Lung (tissue), 12 donors: ENCODE measurements around the gene RADIL. TPM values are rescaled to one million over a fixed set of nuclear protein-coding genes. Genes with fewer than 3 reads are reported as not detected.

ENCODE experiments used
- ATAC-seq: fragments of 200-7000 bp; cut with Tn5 transposase; one replicate; pipeline ENCODE4 v1.9.1; 2020; ENCODE audit warnings: moderate number of reproducible peaks; ENCODE audit not compliant: insufficient read depth, low FRiP score
- DNase-seq, 3 donors: peaks; one replicate each; pipeline ENCODE4 v3.0.0-alpha.2; 2013 to 2017
- H3K27ac ChIP-seq, 2 donors: one replicate each; pipeline ENCODE4 v1.5.1; 2013; ENCODE audit warnings: mild to moderate bottlenecking in 2 of 2, moderate library complexity in 2 of 2, control low read depth in 1 of 2, inconsistent platforms in 1 of 2, low read depth in 1 of 2, low read length in 1 of 2
- H3K27me3 ChIP-seq, 3 donors: one replicate each; pipeline ENCODE4 v1.5.1; 2013; ENCODE audit warnings: low read length in 2 of 3; ENCODE audit not compliant: control insufficient read depth in 3 of 3, insufficient read depth in 3 of 3
- H3K36me3 ChIP-seq, 4 donors: one replicate each; pipeline ENCODE4 v1.5.1; 2013; ENCODE audit warnings: low read length in 4 of 4, mild to moderate bottlenecking in 1 of 4, moderate library complexity in 1 of 4; ENCODE audit not compliant: control insufficient read depth in 4 of 4, insufficient read depth in 4 of 4
- H3K4me1 ChIP-seq, 5 donors: one replicate each; pipeline ENCODE4 v1.5.1; 2013; ENCODE audit warnings: low read length in 5 of 5, mild to moderate bottlenecking in 2 of 5, moderate library complexity in 1 of 5; ENCODE audit not compliant: control insufficient read depth in 5 of 5, insufficient read depth in 5 of 5
- H3K4me3 ChIP-seq: one replicate; pipeline ENCODE4 v1.5.1; 2013; ENCODE audit warnings: mild to moderate bottlenecking, control low read depth, moderate library complexity
- H3K9ac ChIP-seq, 2 donors: one replicate each; pipeline ENCODE4 v1.5.1; 2013; ENCODE audit warnings: low read length in 2 of 2, control low read depth in 1 of 2; ENCODE audit not compliant: insufficient read depth in 1 of 2
- H3K9me3 ChIP-seq, 4 donors: one replicate each; pipeline ENCODE4 v1.5.1; 2013; ENCODE audit warnings: low read length in 3 of 4, mild to moderate bottlenecking in 1 of 4, moderate library complexity in 1 of 4; ENCODE audit not compliant: control insufficient read depth in 4 of 4, insufficient read depth in 3 of 4
- WGBS, 2 donors: extraction: QIAGEN DNeasy Blood & Tissue Kit; methylation state at CpG; one replicate each; pipeline ENCODE4 v1.1.7; 2013; 5-methylcytosine and 5-hydroxymethylcytosine counted together
- polyA plus RNA-seq, 2 donors: library from polyadenylated mRNA; stranded (reverse); fragments of 200-250 nt; gene quantifications; one replicate each; pipeline ENCODE4 v1.2.1, GENCODE V29; 2013
- total RNA-seq, 2 donors: library from RNA; depleted of rRNA in 1 of 2; stranded (reverse); fragments of >200 nt in 1 of 2; gene quantifications; one replicate each; pipeline ENCODE4 v1.2.1, GENCODE V29; 2014 to 2021
- TF ChIP-seq, protein P1 (sequence below): IDR thresholded peaks from 2 replicates; pipeline ENCODE4 v1.5.1; 2012; ENCODE audit warnings: mild to moderate bottlenecking; ENCODE audit errors: control extremely low read depth, extremely low read depth
- donor health status: control.
- donor health status: control.
- donor health status: Bipolar disorder and iron deficiency.
- donor health status: healthy.
- donor health status: DM: yes; HTN: yes; CAD: no.

Gene RADIL
- total and polyA plus RNA-seq, 4 donors: 3.7 to 9.3 (median 6.3) TPM

DNA sequence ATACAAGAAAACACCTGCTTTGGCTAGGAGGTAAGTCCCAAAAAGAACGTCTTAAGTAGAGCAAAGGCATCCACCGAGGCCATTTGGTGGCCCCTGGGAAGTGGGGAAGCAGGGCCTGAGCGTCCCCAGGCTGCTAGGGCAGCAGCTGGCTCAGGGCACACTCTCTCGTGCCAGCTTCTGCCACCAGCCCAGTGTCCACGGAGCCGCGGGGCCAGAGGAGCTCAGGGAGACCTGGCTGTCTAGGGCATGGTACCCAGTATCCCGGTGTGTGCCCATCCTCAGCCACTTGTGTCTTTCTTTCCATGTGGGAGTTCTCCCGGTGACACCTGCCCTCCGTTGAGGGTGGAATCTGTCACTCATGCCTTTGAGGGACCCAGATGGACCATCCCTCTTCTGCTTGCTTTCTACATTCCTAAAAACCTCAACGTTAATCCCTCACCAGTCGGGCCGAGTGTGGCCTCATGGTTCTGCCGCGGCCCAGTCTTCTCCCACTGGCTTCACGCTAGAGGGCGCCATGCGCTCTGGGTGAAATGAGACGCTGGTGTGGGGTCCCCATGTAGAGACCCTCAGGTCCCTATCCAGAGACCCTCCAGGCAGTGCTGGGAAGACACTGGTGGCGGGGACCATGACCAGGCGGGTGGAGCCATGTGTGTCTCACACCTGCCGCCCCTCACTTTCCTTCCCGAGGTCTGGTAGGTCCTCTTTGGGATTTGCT lies 117.6 kb downstream of the RADIL start:
- Histone ChIP-seq H3K36me3 (peaks cover 7 to 48% (median 24%) of the 10 kb centered on the region in 4 donors), H3K4me3 (no peak overlapping the region), H3K27ac (no peak overlapping the region), H3K9me3 (peaks cover 0 to 2% (median 0%) of the 10 kb centered on the region in 4 donors), H3K4me1 (peaks cover 0 to 6% (median 0%) of the 10 kb centered on the region in 5 donors), H3K9ac (no peak overlapping the region), H3K27me3 (no peaks in the 10 kb centered on the region)
- TF ChIP-seq, protein P1, sequence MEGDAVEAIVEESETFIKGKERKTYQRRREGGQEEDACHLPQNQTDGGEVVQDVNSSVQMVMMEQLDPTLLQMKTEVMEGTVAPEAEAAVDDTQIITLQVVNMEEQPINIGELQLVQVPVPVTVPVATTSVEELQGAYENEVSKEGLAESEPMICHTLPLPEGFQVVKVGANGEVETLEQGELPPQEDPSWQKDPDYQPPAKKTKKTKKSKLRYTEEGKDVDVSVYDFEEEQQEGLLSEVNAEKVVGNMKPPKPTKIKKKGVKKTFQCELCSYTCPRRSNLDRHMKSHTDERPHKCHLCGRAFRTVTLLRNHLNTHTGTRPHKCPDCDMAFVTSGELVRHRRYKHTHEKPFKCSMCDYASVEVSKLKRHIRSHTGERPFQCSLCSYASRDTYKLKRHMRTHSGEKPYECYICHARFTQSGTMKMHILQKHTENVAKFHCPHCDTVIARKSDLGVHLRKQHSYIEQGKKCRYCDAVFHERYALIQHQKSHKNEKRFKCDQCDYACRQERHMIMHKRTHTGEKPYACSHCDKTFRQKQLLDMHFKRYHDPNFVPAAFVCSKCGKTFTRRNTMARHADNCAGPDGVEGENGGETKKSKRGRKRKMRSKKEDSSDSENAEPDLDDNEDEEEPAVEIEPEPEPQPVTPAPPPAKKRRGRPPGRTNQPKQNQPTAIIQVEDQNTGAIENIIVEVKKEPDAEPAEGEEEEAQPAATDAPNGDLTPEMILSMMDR: no peak
- DNase-seq: no peak
- 90 to 91% methylated on average over 23 of the region's 23 CpGs for WGBS, 2 donors
- no peak for ATAC-seq

DNA sequence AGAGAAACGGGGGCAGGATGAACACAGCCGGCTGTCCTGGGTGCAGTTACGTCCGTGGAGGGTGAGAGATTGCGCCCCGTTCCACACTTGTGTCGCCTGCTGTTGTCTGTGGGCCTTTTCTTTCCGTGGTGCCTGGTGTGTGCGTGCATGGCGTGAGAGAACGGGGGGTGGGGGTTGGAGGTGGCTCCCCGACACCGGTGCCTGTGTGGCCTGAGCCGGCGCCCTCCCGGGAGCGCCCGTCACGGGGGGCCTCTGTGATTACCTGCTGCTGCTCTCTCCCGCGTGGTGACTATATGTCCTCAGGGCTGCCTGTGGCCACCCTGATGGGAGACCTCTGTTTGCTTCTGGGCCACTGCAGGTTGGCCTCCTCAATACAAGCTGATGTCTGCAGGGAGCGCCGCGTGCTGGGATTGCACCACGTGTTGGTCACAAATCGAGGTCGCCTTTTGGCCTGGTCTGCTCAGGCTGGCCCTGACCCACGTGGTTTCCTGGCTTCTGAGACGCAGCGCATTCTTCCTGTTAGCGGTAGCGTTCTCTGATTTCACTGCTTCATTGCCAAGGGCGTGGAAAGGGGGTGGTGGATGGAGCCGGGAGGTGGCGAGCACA lies 119.0 kb downstream of the RADIL start:
- Histone ChIP-seq H3K9ac (no peak overlapping the region), H3K27ac (no peak overlapping the region), H3K36me3 (peaks cover 7 to 55% (median 25%) of the 10 kb centered on the region in 4 donors), H3K27me3 (no peaks in the 10 kb centered on the region), H3K4me1 (peaks cover 0 to 2% (median 0%) of the 10 kb centered on the region in 5 donors), H3K9me3 (peaks cover 0 to 2% (median 0%) of the 10 kb centered on the region in 4 donors), H3K4me3 (no peak overlapping the region)
- ATAC-seq: no peak
- no peak for DNase-seq
- 85 to 89% methylated on average over 35 of the region's 35 CpGs for WGBS, 2 donors
- TF ChIP-seq, protein P1: no peak

DNA sequence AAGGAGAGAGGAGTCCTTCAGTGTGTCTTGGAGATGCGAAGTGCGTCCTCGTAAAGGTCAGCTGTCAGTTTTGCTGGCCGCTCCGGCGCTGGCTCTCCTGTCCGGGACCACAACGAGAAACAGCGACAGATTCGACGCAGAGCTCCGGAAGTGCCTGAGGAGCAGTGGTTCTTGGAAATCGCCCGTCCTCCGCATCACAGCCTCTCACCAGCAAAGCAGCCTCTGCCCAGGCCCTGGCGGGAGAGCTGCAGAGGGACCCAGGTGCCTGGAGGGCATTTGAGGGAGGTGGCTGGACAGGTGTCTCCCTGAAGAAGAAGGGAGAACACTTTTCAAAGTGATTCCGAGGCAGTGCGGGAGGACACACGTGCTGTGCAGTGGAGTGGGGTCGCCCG lies 119.7 kb downstream of the RADIL start:
- Histone ChIP-seq H3K4me3 (no peak overlapping the region), H3K27me3 (no peaks in the 10 kb centered on the region), H3K27ac (no peak overlapping the region), H3K9me3 (peaks cover 0 to 2% (median 0%) of the 10 kb centered on the region in 4 donors), H3K9ac (no peak overlapping the region), H3K36me3 (peaks cover 7 to 62% (median 28%) of the 10 kb centered on the region in 4 donors), H3K4me1 (peaks cover 0 to 2% (median 0%) of the 10 kb centered on the region in 5 donors)
- TF ChIP-seq, protein P1: no peak
- ATAC-seq (no peak), DNase-seq (no peak)
- 97 to 99% methylated on average over 21 of the region's 21 CpGs for WGBS, 2 donors
